Measurements from ENCODE around the gene MDFI.

MDFI gene

DNA sequence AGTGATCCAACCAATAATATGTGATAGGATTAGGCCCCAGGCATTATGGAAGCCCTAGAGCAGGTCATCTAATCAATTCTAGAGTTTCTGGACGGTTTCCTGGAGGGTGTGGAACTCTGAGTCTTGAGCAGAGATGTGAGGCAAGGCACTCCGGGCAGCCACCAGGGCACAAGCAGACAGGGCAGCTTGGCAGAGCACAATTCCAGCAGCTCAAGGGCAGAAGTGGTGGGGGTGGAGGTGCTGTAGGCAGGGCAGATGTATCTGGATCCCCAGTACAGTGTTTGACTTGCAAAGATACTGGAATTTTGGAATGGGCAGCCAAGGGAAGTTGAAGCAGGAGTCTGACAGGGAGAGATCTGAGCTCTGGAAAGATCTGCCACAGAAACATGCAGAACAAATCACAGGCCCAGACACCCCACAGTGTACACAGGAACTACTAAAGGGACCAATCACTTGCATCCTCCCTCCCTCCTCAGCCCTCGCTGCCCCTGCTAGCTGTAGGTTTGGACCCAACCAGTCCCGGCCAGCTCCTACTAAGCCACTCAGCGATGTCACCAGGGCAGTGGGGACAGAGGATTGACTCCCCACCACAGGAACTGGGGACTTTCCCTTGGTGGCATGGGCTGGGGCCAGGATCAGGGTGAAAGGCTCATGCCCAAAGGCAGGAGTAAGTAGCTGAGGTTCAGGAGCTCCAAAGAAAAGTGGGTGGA is 50.1 kb downstream of the MDFI start:
- H3K9me3 ChIP-seq (ENCODE audit: low read length): no peaks in the 10 kb centered on the region
- H2AFZ ChIP-seq (ENCODE audit: low read depth, low read length): no peak overlapping the region
- peaks cover 3% of the 10 kb centered on the region for H3K4me1 ChIP-seq (ENCODE audit: insufficient read depth, low read length)
- peaks cover 4% of the 10 kb centered on the region for H3K27me3 ChIP-seq (ENCODE audit: insufficient read depth, low read length)
- H3K4me3 ChIP-seq (ENCODE audit: low read length): no peak overlapping the region
- no peaks in the 10 kb centered on the region for H3K36me3 ChIP-seq (ENCODE audit: insufficient read depth, low read length)

DNA sequence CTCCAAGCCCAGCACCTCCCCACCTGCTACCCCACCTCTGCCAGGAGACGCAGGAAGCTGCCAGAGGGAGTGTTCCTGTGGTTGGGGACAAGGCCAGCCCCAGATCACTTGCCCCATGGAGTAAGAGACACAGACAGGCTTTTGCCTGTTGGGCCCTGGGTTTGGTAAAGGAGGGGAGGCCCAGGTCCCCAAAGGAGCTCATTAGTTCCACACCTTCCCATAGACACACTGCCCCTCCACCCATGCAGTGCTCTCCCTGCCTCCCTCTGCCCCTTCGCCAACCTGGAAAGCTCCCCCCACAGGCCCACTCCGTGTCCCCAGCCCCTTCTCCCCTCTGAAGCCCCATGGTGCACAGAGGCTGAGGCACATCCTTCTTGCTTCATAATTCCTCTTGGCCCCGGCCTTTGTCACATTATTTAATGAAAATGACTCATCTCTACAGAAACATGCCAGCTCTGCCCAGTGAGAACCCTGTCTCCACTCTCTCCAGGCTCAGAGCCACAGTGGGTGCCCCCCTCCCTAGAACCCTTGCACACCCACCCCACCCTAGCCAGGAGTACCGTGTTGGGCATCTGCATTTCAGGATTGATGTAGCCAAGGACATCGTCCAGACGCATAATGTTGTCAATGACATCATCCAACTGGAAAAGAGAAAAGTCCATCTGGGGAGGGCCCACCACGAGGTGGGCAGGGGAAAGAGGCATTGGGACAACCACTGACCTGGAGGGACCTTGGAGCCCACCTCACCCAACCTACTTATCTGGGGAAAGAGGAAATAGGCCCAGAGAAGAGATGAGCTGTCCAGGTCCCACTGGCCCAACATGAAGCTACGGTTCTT is 51.1 kb downstream of the MDFI start:
- Histone ChIP-seq H3K9me3 (ENCODE audit: low read length) (no peaks in the 10 kb centered on the region), H3K4me3 (ENCODE audit: low read length) (no peak overlapping the region), H3K4me1 (ENCODE audit: insufficient read depth, low read length) (no peaks in the 10 kb centered on the region), H3K27me3 (ENCODE audit: insufficient read depth, low read length) (peaks cover 6% of the 10 kb centered on the region), H3K36me3 (ENCODE audit: insufficient read depth, low read length) (no peaks in the 10 kb centered on the region), H2AFZ (ENCODE audit: low read depth, low read length) (no peak overlapping the region)

DNA sequence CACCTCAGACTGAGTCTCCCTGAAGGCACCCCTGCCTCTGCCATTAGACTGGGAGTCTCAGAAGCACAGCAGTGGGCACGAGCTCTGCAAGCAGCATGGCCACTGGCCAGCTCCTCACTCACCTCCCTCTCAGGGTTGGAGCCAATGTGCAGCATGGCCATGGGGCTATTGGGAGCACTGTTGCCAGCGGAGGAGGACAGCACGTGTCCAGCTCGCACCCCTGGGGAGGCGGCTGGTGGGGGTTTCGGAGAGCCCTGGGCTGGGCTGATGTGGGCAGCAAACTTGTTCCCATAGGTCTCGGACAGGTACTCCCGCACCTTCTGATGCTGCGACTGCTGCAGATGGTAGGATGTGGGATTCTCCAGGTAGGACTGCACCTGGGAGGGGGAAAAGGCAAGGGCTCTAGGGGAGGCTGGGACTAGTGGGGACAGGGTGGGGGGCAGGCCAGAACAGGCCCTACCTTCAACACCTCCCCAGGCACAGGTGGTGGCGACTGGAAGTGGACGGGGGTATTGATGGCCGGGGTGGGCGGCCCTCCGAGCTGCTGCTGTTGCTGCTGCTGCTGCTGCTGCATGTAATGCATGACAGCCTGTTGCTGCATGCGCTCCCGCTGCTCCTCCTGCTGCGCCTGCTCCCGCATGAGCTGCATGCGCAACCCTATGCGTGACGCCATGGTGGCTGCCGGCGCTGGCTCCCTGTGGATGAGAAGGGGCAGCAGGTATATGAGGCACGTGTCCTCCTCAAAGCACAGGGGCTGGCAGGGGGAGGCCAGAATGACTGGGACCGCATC is 52.5 kb downstream of the MDFI start:
- Histone ChIP-seq H3K9me3 (ENCODE audit: low read length) (no peaks in the 10 kb centered on the region), H3K4me3 (ENCODE audit: low read length) (no peak overlapping the region), H3K4me1 (ENCODE audit: insufficient read depth, low read length) (no peaks in the 10 kb centered on the region), H3K36me3 (ENCODE audit: insufficient read depth, low read length) (no peaks in the 10 kb centered on the region), H2AFZ (ENCODE audit: low read depth, low read length) (no peak overlapping the region), H3K27me3 (ENCODE audit: insufficient read depth, low read length) (peaks cover 4% of the 10 kb centered on the region)

DNA sequence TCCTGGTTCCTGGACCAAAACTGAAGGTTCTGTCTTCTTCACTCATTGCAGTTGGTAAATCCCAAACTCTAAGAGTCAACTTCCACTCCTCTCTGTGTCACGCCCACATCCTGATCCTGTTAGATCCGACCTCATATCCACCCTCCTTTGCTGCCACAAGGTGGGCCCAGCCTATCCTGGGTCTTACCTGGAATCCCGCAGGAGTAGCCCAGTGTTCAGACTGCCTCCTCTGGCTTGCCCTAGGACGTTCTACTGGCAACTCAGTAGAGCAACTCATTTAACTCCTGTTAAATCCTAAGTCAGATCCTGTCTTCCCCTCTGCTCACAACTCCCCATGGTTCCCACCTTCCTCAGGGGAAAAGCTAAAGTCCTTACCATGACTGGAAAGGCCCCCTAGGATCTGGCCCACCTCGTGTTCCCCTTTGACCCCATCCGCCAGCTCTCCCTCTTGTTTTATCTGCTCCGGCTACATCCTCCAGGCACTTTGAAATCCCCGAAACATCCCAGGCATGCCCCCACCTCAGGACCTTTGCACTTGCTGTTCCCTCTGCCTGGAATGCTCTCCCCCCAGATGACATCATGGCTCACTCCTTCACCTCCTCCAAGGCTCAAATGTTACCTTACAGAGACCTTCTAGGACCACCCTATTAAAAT is 53.3 kb downstream of the MDFI start:
- peaks cover 4% of the 10 kb centered on the region for H3K27me3 ChIP-seq (ENCODE audit: insufficient read depth, low read length)
- no peaks in the 10 kb centered on the region for H3K4me1 ChIP-seq (ENCODE audit: insufficient read depth, low read length)
- no peak overlapping the region for H2AFZ ChIP-seq (ENCODE audit: low read depth, low read length)
- no peak overlapping the region for H3K4me3 ChIP-seq (ENCODE audit: low read length)
- H3K36me3 ChIP-seq (ENCODE audit: insufficient read depth, low read length): no peaks in the 10 kb centered on the region
- H3K9me3 ChIP-seq (ENCODE audit: low read length): no peaks in the 10 kb centered on the region

DNA sequence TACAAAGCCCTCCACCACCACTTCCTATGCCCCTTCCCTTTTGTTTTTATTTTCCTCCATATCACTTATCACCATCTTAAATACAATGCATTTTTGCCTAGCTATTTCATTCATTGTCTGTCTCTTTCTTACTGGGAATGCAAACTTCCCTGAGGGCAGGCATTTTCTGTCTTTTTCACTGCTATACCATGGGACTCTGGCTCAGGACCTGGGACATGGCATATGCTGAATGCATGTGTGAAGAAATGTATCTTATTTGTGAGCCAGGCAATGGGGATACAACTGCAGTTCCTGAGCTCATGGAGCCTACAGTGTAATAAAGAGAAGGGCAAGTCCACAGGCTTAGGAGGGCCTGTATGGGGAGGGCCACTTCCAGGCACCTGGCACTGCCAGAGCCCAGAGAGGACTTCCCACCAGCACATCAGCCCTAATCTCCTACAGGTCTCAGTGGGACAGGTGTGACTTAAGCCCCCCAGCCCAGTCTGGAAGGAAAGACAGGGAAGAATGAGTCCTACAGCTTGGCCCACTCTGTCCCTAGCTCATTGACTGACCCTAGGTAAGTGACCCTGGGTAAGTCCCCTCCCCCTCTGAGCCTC is 53.9 kb downstream of the MDFI start:
- no peaks in the 10 kb centered on the region for H3K9me3 ChIP-seq (ENCODE audit: low read length)

DNA sequence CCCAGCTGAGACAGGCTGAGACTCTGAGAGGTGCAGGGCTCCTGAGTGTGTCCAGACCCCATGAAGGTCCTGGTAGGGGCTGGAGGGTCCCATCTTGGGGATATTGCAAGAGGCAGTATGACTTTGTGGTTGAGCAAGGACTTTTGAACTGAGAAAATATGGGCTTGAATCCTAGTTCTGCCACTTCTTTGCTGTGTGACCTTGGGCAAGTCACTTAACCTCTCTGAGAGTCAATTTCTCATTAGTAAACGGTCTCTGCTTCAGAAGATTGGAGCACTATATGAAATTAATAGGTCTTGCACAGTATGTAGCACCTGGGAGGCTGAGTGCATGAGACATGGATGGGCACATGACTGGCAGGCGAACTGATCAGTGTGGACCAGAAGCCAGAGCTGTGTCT is 54.5 kb downstream of the MDFI start:
- H2AFZ ChIP-seq (ENCODE audit: low read depth, low read length): no peak overlapping the region
- peaks cover 4% of the 10 kb centered on the region for H3K27me3 ChIP-seq (ENCODE audit: insufficient read depth, low read length)
- H3K4me3 ChIP-seq (ENCODE audit: low read length): no peak overlapping the region
- no peaks in the 10 kb centered on the region for H3K9me3 ChIP-seq (ENCODE audit: low read length)
- no peaks in the 10 kb centered on the region for H3K4me1 ChIP-seq (ENCODE audit: insufficient read depth, low read length)
- no peaks in the 10 kb centered on the region for H3K36me3 ChIP-seq (ENCODE audit: insufficient read depth, low read length)

More for the DNA sequence above, 53.9 kb downstream of the MDFI start:
- Histone ChIP-seq H3K4me3 (ENCODE audit: low read length) (no peak overlapping the region), H3K36me3 (ENCODE audit: insufficient read depth, low read length) (no peaks in the 10 kb centered on the region), H3K27me3 (ENCODE audit: insufficient read depth, low read length) (peaks cover 4% of the 10 kb centered on the region), H3K4me1 (ENCODE audit: insufficient read depth, low read length) (no peaks in the 10 kb centered on the region), H2AFZ (ENCODE audit: low read depth, low read length) (no peak overlapping the region)

DNA sequence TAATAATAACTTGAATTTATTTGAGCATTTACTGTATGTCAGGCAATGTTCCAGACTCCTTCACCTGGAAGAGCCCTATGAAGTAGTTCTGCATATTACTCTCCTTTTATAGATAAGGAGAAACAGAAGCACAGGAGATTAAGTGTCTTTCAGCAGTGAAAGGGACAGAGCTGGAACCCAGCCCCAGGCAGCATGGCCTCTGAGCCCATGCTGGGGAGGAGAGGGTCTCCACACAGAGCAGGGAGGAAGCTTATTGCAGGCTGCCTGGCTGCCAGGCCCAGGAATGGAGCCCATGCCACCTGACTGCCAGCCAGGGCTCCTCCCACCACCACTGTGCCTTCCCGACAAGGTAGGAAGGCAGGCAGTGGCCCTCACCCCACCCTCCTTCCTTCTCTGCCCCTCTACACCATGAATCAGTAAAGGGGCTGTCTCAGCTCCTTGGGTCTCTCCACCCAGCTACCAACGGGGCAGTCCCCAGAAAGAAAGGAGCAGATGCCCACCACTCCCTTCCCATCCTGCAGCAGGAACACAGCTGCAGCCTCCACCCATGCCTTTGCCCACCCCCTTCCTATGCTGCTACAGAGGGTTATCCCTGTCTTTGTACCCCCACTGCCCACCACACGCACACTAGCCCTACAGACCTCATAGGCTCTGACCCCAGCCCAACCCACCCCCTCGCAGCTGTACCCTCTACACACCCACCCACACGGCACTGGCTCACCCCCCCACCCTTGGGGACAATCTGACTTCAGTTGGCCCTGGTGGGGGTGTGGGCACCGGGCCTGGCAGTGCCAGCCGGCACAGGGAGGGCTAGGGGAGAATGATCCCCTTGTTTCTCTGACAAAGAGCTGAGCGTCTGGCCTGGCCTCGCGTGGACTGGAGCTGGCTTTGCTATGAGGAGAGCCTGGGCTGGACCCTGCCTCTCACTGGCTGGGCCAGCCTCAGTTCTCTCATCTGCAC is 55.3 kb downstream of the MDFI start:
- Histone ChIP-seq H3K27me3 (ENCODE audit: insufficient read depth, low read length) (peaks cover 4% of the 10 kb centered on the region), H3K9me3 (ENCODE audit: low read length) (no peaks in the 10 kb centered on the region), H3K4me3 (ENCODE audit: low read length) (no peak overlapping the region), H2AFZ (ENCODE audit: low read depth, low read length) (no peak overlapping the region), H3K36me3 (ENCODE audit: insufficient read depth, low read length) (no peaks in the 10 kb centered on the region), H3K4me1 (ENCODE audit: insufficient read depth, low read length) (no peaks in the 10 kb centered on the region)

DNA sequence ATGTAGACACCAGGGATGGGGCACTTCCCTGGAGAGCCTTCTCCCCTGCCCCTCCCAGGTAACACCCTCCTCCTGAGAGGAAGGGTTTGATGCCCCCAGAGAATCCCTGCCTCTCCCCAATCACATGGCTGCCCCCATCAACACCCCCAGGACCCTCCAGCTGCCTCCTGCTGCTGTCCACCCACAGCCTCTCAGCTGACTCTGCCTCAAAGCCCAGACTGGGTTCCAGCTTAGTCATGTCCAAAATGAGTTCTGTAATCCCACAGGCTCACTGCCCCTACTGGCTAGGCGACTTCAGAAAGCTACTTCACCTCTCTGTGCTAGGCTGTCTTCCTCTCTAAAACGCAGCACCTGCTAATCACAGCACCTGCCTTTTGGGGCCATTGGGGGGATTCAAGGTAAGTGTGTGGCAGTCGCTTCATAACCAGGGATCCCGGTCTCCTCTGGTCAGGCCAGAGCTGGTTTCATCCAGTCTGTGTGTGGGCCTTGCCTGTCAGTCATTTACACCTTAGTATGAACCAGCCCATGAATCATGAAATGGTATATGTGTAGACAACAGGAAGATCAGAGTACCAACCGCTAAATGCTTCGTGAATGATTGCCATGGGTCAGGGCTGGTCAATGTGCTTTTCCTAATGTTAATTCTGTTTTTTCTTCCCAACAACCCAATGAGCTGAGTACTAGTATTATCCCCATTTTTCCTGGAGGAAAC is 56.7 kb downstream of the MDFI start:
- Histone ChIP-seq H3K36me3 (ENCODE audit: insufficient read depth, low read length) (no peaks in the 10 kb centered on the region), H3K4me1 (ENCODE audit: insufficient read depth, low read length) (no peaks in the 10 kb centered on the region), H3K4me3 (ENCODE audit: low read length) (no peak overlapping the region), H3K9me3 (ENCODE audit: low read length) (no peaks in the 10 kb centered on the region), H3K27me3 (ENCODE audit: insufficient read depth, low read length) (peaks cover 4% of the 10 kb centered on the region), H2AFZ (ENCODE audit: low read depth, low read length) (no peak overlapping the region)

DNA sequence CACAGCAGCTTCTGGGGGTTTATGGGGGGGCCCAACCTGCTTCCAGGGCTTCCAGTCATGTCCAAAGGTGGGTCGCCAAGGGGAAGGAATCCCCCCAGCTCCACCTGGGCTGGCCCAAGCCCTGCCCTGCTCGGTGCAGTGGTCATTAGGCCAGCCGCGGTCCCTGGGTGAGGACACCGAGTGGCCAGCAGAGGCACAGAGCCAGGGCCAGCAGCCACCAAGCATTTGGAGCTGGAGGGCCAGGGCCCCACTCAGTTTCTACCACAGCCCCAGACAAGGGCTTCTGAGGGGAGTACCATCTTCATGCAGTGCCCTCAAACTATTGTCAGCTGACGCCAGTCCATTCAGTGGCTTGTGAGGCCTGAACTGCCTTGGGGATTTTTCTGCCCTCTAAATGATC is 57.6 kb downstream of the MDFI start:
- no peak overlapping the region for H2AFZ ChIP-seq (ENCODE audit: low read depth, low read length)
- H3K36me3 ChIP-seq (ENCODE audit: insufficient read depth, low read length): no peaks in the 10 kb centered on the region
- H3K4me3 ChIP-seq (ENCODE audit: low read length): no peak overlapping the region
- no peaks in the 10 kb centered on the region for H3K9me3 ChIP-seq (ENCODE audit: low read length)
- peaks cover 4% of the 10 kb centered on the region for H3K27me3 ChIP-seq (ENCODE audit: insufficient read depth, low read length)
- H3K4me1 ChIP-seq (ENCODE audit: insufficient read depth, low read length): no peaks in the 10 kb centered on the region

DNA sequence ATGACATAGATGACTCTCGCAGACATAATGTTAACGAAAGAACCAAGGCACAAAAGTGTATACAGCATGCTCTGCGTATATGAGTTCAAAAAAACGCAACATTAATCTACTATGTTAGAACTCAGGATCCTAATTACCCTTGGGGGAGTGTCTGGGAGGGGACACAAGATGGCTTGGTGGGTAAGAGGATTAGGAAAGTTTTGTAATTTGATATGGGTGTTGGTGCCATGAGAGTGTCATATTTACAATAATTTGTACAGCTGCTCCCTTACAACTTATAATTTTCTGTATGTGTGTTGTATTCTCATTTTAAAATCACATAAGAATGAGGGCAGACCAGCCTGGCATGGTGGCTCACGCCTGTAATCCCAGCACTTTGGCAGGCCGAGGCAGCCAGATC is 58.5 kb downstream of the MDFI start:
- H3K27me3 ChIP-seq (ENCODE audit: insufficient read depth, low read length): peaks cover 4% of the 10 kb centered on the region
- no peaks in the 10 kb centered on the region for H3K36me3 ChIP-seq (ENCODE audit: insufficient read depth, low read length)
- H3K4me3 ChIP-seq (ENCODE audit: low read length): no peak overlapping the region
- no peaks in the 10 kb centered on the region for H3K4me1 ChIP-seq (ENCODE audit: insufficient read depth, low read length)
- no peak overlapping the region for H2AFZ ChIP-seq (ENCODE audit: low read depth, low read length)
- no peaks in the 10 kb centered on the region for H3K9me3 ChIP-seq (ENCODE audit: low read length)

Data from neuron (in vitro differentiated cells).